GM12892 (cell line): ENCODE data around the gene AGO3.

ENCODE experiments used
- POLR2A ChIP-seq: IDR thresholded peaks from 2 replicates; pipeline ENCODE4 v1.6.1; 2011; ENCODE audit warnings: low read depth, low read length, control low read depth
- POLR2AphosphoS5 ChIP-seq: IDR thresholded peaks from 2 replicates; pipeline ENCODE4 v1.6.1; 2011; ENCODE audit warnings: low read depth, low read length, control low read depth

DNA sequence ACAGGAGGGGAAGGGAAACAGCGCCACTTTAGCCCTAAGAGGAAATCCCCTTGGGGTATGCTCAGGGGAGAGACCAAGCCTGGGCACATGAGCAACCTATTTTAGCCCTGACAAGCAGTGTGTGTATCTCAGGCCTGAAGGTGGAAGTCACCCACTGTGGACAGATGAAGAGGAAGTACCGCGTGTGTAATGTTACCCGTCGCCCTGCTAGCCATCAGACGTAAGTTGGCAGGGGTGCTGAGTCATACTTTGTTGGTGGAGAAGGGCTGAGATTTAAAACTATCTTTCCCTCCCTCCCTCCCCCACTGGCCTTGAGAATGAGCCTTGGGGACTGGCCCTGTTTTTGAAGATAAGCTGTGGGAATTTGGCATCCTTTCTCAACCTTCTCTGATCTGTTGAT lies 36.7 kb upstream of the AGO3 start:
- TF ChIP-seq POLR2A: no peak
- TF ChIP-seq POLR2AphosphoS5: no peak
